ENCODE results near the gene ABCD2. TPM values are rescaled to one million over a fixed set of nuclear protein-coding genes. Genes with fewer than 3 reads are reported as not detected.

The ABCD2 gene
- total and polyA plus RNA-seq, 9 of the 15 experiments (the other 6 are each of a cell fraction or from before 2014, with no cell fraction given): 0.01 to 0.08 (median 0.04) TPM; not detected in 3

DNA sequence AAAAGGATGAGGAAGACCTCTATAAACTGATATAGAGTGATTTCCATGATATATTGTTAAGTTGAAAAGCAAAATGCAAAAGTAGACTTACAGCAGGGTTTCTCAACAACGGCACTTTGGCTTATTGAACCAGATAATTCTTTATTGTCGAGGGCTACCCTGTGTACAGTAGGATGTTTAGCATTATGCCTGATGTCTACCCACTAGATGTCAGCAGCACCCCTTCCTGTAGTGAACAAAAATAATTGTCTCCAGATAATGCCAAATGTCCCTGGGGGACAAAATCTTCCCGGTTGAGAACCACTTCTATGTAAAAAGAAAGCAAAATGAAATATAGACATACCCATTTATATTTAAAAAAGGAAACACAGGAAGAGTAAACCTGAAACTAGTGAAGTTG lies 32.4 kb downstream of the ABCD2 start:
- Histone ChIP-seq H3K9me3 (replicated peaks; ENCODE audit: control insufficient read depth, insufficient read depth, low read depth, low read length) (no peaks in the 10 kb centered on the region), H3K4me3 (no peak overlapping the region), H3K27ac (ENCODE audit: extremely low read depth, low read depth, low read length) (no peak overlapping the region), H3K9ac (ENCODE audit: insufficient read depth in 1 of 2, low read depth in 2 of 2, low read length in 2 of 2) (no peak overlapping the region), H3K36me3 (ENCODE audit: control insufficient read depth, insufficient read depth, low read length) (no peaks in the 10 kb centered on the region), H3K79me2 (ENCODE audit: control insufficient read depth, insufficient read depth, low read length) (no peaks in the 10 kb centered on the region), H2AFZ (ENCODE audit: low read depth, low read length) (no peak overlapping the region), H3K9me1 (ENCODE audit: control insufficient read depth, insufficient read depth, low read length) (no peaks in the 10 kb centered on the region), H3K27me3 (ENCODE audit: control insufficient read depth in 2 of 2, insufficient read depth in 2 of 2, low read length in 2 of 2) (no peaks in the 10 kb centered on the region), H3K4me1 (replicated peaks in 1 of 2; ENCODE audit: control insufficient read depth in 2 of 2, insufficient read depth in 2 of 2, low read length in 2 of 2) (no peaks in the 10 kb centered on the region), H3K4me2 (ENCODE audit: insufficient read depth, low read length) (no peak overlapping the region), H4K20me1 (replicated peaks; ENCODE audit: control insufficient read depth, insufficient read depth, low read length) (no peaks in the 10 kb centered on the region)
- intact Hi-C loops (cut with micrococcal nuclease): loop anchor here (2.0 kb wide), 1 partner anchor 404 kb away; no protein-coding TSS in a partner anchor
- ChIA-PET POLR2A (no interaction called here), CTCF (ENCODE audit: low intra/inter-chr PET ratio) (no interaction called here)
- ATAC-seq: peak; percentile 85
- in situ Hi-C loops (cut with MboI): no loop called here
- DNase-seq (ENCODE audit: extremely low read depth in 1 of 4, low spot score in 3 of 4): peak in 1 of 4 experiments; percentile 18
- no peak for FAIRE-seq
- no TSS peak for BruUV-seq (replicated peaks)
- 0% methylated on average over 3 of the region's 3 CpGs for WGBS (ENCODE audit: insufficient coverage, low coverage, missing lambda C conversion rate)
- TF ChIP-seq, protein P1, sequence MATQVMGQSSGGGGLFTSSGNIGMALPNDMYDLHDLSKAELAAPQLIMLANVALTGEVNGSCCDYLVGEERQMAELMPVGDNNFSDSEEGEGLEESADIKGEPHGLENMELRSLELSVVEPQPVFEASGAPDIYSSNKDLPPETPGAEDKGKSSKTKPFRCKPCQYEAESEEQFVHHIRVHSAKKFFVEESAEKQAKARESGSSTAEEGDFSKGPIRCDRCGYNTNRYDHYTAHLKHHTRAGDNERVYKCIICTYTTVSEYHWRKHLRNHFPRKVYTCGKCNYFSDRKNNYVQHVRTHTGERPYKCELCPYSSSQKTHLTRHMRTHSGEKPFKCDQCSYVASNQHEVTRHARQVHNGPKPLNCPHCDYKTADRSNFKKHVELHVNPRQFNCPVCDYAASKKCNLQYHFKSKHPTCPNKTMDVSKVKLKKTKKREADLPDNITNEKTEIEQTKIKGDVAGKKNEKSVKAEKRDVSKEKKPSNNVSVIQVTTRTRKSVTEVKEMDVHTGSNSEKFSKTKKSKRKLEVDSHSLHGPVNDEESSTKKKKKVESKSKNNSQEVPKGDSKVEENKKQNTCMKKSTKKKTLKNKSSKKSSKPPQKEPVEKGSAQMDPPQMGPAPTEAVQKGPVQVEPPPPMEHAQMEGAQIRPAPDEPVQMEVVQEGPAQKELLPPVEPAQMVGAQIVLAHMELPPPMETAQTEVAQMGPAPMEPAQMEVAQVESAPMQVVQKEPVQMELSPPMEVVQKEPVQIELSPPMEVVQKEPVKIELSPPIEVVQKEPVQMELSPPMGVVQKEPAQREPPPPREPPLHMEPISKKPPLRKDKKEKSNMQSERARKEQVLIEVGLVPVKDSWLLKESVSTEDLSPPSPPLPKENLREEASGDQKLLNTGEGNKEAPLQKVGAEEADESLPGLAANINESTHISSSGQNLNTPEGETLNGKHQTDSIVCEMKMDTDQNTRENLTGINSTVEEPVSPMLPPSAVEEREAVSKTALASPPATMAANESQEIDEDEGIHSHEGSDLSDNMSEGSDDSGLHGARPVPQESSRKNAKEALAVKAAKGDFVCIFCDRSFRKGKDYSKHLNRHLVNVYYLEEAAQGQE (IDR thresholded peaks at IDR 0.05; ENCODE audit: borderline replicate concordance): peak; percentile 29; the same call in 1 of the 2 replicates
- TF ChIP-seq, protein P1 (CRISPR knock-in tag; IDR thresholded peaks at IDR 0.05; ENCODE audit: low read depth): no peak
- TF ChIP-seq ZNF785 (CRISPR knock-in tag; IDR thresholded peaks at IDR 0.05) (no peak), NCOA4 (IDR thresholded peaks at IDR 0.05; ENCODE audit: partially characterized antibody) (no peak), MCM5 (IDR thresholded peaks at IDR 0.05; ENCODE audit: low read depth) (no peak), SP1 (CRISPR knock-in tag; IDR thresholded peaks at IDR 0.05) (no peak), EGR1 (conservative IDR thresholded peaks at IDR 0.05) (no peak), ZNF408 (CRISPR knock-in tag; IDR thresholded peaks at IDR 0.05; ENCODE audit: low read depth) (no peak), KAT8 (IDR thresholded peaks at IDR 0.05; ENCODE audit: low read depth) (no peak), SMC3 (conservative IDR thresholded peaks at IDR 0.05; ENCODE audit: insufficient read depth, low read depth, low read length) (no peak), ZNF584 (CRISPR knock-in tag; IDR thresholded peaks at IDR 0.05; ENCODE audit: low read depth) (no peak)
- TF ChIP-seq, protein P2, sequence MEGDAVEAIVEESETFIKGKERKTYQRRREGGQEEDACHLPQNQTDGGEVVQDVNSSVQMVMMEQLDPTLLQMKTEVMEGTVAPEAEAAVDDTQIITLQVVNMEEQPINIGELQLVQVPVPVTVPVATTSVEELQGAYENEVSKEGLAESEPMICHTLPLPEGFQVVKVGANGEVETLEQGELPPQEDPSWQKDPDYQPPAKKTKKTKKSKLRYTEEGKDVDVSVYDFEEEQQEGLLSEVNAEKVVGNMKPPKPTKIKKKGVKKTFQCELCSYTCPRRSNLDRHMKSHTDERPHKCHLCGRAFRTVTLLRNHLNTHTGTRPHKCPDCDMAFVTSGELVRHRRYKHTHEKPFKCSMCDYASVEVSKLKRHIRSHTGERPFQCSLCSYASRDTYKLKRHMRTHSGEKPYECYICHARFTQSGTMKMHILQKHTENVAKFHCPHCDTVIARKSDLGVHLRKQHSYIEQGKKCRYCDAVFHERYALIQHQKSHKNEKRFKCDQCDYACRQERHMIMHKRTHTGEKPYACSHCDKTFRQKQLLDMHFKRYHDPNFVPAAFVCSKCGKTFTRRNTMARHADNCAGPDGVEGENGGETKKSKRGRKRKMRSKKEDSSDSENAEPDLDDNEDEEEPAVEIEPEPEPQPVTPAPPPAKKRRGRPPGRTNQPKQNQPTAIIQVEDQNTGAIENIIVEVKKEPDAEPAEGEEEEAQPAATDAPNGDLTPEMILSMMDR (IDR thresholded peaks at IDR 0.05 in 2 of 3, conservative IDR thresholded peaks at IDR 0.05 in 1 of 3; ENCODE audit: insufficient read depth in 2 of 3, low read depth in 1 of 3, low read length in 3 of 3): peak; percentile 14 to 47 (median 24); a peak in 2 of 6 replicates
- TF ChIP-seq, protein P3, sequence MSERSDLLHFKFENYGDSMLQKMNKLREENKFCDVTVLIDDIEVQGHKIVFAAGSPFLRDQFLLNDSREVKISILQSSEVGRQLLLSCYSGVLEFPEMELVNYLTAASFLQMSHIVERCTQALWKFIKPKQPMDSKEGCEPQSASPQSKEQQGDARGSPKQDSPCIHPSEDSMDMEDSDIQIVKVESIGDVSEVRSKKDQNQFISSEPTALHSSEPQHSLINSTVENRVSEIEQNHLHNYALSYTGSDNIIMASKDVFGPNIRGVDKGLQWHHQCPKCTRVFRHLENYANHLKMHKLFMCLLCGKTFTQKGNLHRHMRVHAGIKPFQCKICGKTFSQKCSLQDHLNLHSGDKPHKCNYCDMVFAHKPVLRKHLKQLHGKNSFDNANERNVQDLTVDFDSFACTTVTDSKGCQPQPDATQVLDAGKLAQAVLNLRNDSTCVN (CRISPR knock-in tag; IDR thresholded peaks at IDR 0.05): no peak
